Lung (tissue), 12 donors: Measurements from ENCODE around the gene OR2L8. TPM values are rescaled to one million over a fixed set of nuclear protein-coding genes. Genes with fewer than 3 reads are reported as not detected.

Experiments used
- ATAC-seq: fragments of 200-7000 bp; cut with Tn5 transposase; one replicate; pipeline ENCODE4 v1.9.1; 2020; ENCODE audit warnings: moderate number of reproducible peaks; ENCODE audit not compliant: insufficient read depth, low FRiP score
- DNase-seq, 3 donors: peaks; one replicate each; pipeline ENCODE4 v3.0.0-alpha.2; 2013 to 2017
- H3K27ac ChIP-seq, 2 donors: one replicate each; pipeline ENCODE4 v1.5.1; 2013; ENCODE audit warnings: mild to moderate bottlenecking in 2 of 2, moderate library complexity in 2 of 2, control low read depth in 1 of 2, inconsistent platforms in 1 of 2, low read depth in 1 of 2, low read length in 1 of 2
- H3K27me3 ChIP-seq, 3 donors: one replicate each; pipeline ENCODE4 v1.5.1; 2013; ENCODE audit warnings: low read length in 2 of 3; ENCODE audit not compliant: control insufficient read depth in 3 of 3, insufficient read depth in 3 of 3
- H3K36me3 ChIP-seq, 4 donors: one replicate each; pipeline ENCODE4 v1.5.1; 2013; ENCODE audit warnings: low read length in 4 of 4, mild to moderate bottlenecking in 1 of 4, moderate library complexity in 1 of 4; ENCODE audit not compliant: control insufficient read depth in 4 of 4, insufficient read depth in 4 of 4
- H3K4me1 ChIP-seq, 5 donors: one replicate each; pipeline ENCODE4 v1.5.1; 2013; ENCODE audit warnings: low read length in 5 of 5, mild to moderate bottlenecking in 2 of 5, moderate library complexity in 1 of 5; ENCODE audit not compliant: control insufficient read depth in 5 of 5, insufficient read depth in 5 of 5
- H3K4me3 ChIP-seq: one replicate; pipeline ENCODE4 v1.5.1; 2013; ENCODE audit warnings: mild to moderate bottlenecking, control low read depth, moderate library complexity
- H3K9ac ChIP-seq, 2 donors: one replicate each; pipeline ENCODE4 v1.5.1; 2013; ENCODE audit warnings: low read length in 2 of 2, control low read depth in 1 of 2; ENCODE audit not compliant: insufficient read depth in 1 of 2
- H3K9me3 ChIP-seq, 4 donors: one replicate each; pipeline ENCODE4 v1.5.1; 2013; ENCODE audit warnings: low read length in 3 of 4, mild to moderate bottlenecking in 1 of 4, moderate library complexity in 1 of 4; ENCODE audit not compliant: control insufficient read depth in 4 of 4, insufficient read depth in 3 of 4
- WGBS, 2 donors: extraction: QIAGEN DNeasy Blood & Tissue Kit; methylation state at CpG; one replicate each; pipeline ENCODE4 v1.1.7; 2013; 5-methylcytosine and 5-hydroxymethylcytosine counted together
- polyA plus RNA-seq, 2 donors: library from polyadenylated mRNA; stranded (reverse); fragments of 200-250 nt; gene quantifications; one replicate each; pipeline ENCODE4 v1.2.1, GENCODE V29; 2013
- total RNA-seq, 2 donors: library from RNA; depleted of rRNA in 1 of 2; stranded (reverse); fragments of >200 nt in 1 of 2; gene quantifications; one replicate each; pipeline ENCODE4 v1.2.1, GENCODE V29; 2014 to 2021
- TF ChIP-seq, protein P1 (sequence below): IDR thresholded peaks from 2 replicates; pipeline ENCODE4 v1.5.1; 2012; ENCODE audit warnings: mild to moderate bottlenecking; ENCODE audit errors: control extremely low read depth, extremely low read depth
- donor health status: control.
- donor health status: control.
- donor health status: Bipolar disorder and iron deficiency.
- donor health status: healthy.
- donor health status: DM: yes; HTN: yes; CAD: no.

Gene OR2L8
- total and polyA plus RNA-seq, 4 donors = not detected

DNA sequence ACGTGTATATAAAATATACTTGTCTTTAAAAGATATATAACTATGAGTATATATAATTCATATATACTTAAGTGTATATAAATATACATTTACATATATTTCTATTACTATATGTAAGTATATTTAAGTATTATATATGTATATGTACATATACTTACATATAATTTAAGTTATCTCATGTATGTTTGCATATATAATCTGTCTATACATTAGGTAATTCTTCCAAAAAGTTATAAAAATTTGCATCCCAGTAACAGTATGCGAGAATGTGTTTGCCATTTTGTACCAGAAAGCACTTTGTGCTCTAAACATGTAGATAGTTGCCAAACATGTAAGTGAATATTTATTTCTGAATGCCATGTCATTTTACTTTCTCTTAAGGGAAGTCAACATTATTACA is 16.3 kb downstream of the OR2L8 start, which contains the start of gene OR2AK2:
Gene OR2AK2 (plus strand): TSS at position 301 of the 400 bp plus-strand sequence. CDS start 144 bp downstream, outside the sequence.
- DNase-seq = no peak
- H3K27ac ChIP-seq = no peak within 1 kb of the TSS
- peaks cover 0 to 7% (median 0%) of the 10 kb centered on the region in 4 donors for H3K9me3 ChIP-seq
- 87 to 95% methylated on average over 2 of the region's 2 CpGs for WGBS, 2 donors
- H3K36me3 ChIP-seq = no peaks in the 10 kb centered on the region
- no peak within 1 kb of the TSS for H3K4me3 ChIP-seq
- H3K4me1 ChIP-seq = no peaks in the 10 kb centered on the region
- TF ChIP-seq, protein P1, sequence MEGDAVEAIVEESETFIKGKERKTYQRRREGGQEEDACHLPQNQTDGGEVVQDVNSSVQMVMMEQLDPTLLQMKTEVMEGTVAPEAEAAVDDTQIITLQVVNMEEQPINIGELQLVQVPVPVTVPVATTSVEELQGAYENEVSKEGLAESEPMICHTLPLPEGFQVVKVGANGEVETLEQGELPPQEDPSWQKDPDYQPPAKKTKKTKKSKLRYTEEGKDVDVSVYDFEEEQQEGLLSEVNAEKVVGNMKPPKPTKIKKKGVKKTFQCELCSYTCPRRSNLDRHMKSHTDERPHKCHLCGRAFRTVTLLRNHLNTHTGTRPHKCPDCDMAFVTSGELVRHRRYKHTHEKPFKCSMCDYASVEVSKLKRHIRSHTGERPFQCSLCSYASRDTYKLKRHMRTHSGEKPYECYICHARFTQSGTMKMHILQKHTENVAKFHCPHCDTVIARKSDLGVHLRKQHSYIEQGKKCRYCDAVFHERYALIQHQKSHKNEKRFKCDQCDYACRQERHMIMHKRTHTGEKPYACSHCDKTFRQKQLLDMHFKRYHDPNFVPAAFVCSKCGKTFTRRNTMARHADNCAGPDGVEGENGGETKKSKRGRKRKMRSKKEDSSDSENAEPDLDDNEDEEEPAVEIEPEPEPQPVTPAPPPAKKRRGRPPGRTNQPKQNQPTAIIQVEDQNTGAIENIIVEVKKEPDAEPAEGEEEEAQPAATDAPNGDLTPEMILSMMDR = no peak
- no peak within 1 kb of the TSS for H3K9ac ChIP-seq
- no peak for ATAC-seq
- no peaks in the 10 kb centered on the region for H3K27me3 ChIP-seq

DNA sequence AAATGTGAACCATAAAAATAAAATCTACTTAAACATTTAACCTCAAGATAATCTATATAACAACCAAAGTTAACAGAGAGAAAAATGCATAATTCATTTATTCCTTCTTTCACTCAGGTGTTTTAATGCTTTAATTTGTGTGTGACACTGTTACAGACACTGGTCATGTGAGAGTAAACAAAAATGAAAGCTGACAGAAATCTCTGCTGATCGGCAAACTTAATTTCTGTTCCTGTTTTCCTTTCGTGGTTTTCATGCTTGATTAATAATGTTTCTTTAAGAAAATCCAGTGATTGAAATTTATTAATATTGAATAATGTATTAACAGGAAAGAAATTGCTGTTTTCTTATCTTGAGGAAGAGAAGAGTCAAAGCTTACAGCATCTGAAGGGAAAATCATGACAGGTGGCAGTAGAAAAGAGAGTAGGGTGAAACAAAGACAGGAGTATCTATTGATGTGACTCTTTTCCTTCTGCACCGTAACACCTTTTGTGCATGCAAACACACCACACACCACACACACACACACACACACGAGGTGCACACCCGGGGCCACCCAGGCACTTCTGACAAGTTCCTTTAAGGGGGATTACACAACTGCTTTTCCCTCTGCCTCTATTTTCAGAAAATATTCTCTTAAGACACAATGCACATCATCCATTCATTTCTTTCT is 18.0 kb downstream of the OR2L8 start:
- Histone ChIP-seq H3K27ac (no peak overlapping the region), H3K27me3 (no peaks in the 10 kb centered on the region), H3K4me3 (no peak overlapping the region), H3K4me1 (no peaks in the 10 kb centered on the region), H3K9me3 (peaks cover 0 to 7% (median 0%) of the 10 kb centered on the region in 4 donors), H3K9ac (no peak overlapping the region), H3K36me3 (no peaks in the 10 kb centered on the region)
- DNase-seq (no peak), ATAC-seq (no peak)
- TF ChIP-seq, protein P1 = no peak
- 40 to 57% methylated on average over 5 of the region's 5 CpGs for WGBS, 2 donors

DNA sequence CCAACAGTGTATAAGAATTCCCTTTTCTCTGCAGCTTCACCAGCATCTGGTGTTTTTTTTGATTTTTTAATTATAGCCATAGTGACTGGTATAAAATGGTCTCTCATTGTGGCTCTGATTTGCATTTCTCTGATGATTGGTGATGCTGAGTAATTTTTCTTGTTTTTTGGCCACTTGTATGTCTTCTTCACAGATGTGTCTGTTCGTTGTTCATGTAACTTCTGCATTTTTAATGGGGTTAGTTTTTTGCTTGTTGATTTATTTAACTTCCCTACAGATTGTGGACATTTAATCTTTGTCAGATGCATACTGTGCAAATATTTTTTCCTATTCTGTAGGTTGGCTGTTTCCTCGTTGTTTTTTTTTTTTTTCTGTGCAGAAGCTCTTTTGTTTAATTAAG is 44.3 kb downstream of the OR2L8 start:
- Histone ChIP-seq H3K4me3 (no peak overlapping the region), H3K27ac (no peak overlapping the region), H3K9me3 (peaks cover 0 to 14% (median 0%) of the 10 kb centered on the region in 4 donors), H3K4me1 (no peaks in the 10 kb centered on the region), H3K9ac (no peak overlapping the region), H3K27me3 (no peaks in the 10 kb centered on the region), H3K36me3 (no peaks in the 10 kb centered on the region)
- DNase-seq (no peak), ATAC-seq (no peak)
- WGBS, 2 donors = 15 to 25% methylated on average over 2 of the region's 2 CpGs
- TF ChIP-seq, protein P1 = no peak

DNA sequence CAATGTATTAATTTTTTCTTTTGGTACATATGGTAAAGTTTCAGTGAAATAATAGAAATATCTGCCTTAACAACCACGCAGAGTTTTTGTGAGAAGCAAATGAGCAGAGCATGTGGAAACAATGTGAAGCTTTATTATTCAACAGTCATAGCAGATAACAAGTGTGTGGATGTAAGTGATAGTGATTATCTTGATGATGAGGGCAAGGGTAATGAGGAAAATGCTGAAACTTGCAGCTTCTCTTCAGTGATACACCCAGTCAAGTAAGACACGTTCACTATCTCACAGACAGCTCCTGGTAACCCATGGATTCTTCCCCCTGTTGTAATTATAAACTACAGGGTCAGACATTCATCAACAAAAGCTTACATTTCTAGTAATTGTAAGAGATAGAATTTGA is 50.2 kb downstream of the OR2L8 start:
- Histone ChIP-seq H3K4me1 (no peaks in the 10 kb centered on the region), H3K27ac (no peak overlapping the region), H3K36me3 (no peaks in the 10 kb centered on the region), H3K9ac (no peak overlapping the region), H3K4me3 (no peak overlapping the region), H3K9me3 (peaks cover 0 to under 1% (median 0%) of the 10 kb centered on the region in 4 donors), H3K27me3 (no peaks in the 10 kb centered on the region)
- DNase-seq (no peak), ATAC-seq (no peak)
- TF ChIP-seq, protein P1 = no peak
- WGBS, 2 donors = 57 to 82% methylated on average over 2 of the region's 2 CpGs
